Activated CD8-positive, alpha-beta T cell treated with anti-CD3 and anti-CD28 coated beads, Interleukin-2, amount 10 ng/mL, durations not matched to agents 7 days and 5 days (primary cell): Measurements from ENCODE around the gene CFAP119. TPM values are rescaled to one million over a fixed set of nuclear protein-coding genes. Genes with fewer than 3 reads are reported as not detected.

ENCODE experiments used
- ATAC-seq: fragments of 150-1000 bp; cut with Tn5 transposase; one replicate; pipeline ENCODE4 v1.10.0; 2021; ENCODE audit warnings: moderate library complexity
- CTCF ChIA-PET: fragments of 350-600 bp; sonication (Branson Sonifier 250); formaldehyde crosslinking; loops from one replicate; lab custom pipeline; 2021; ENCODE audit warnings: antibody characterized with exemption; lab: Charles Lee
- POLR2A ChIA-PET: fragments of 350-600 bp; sonication (Branson Sonifier 250); formaldehyde crosslinking; loops from one replicate; lab custom pipeline; 2021; ENCODE audit warnings: antibody characterized with exemption; lab: Charles Lee
- DNase-seq: peaks from one replicate; pipeline ENCODE4 v3.0.0-alpha.2; 2020
- H3K27ac Mint-ChIP-seq: one replicate; pipeline ENCODE4 v1.8.0; 2021; ENCODE audit warnings: mild to moderate bottlenecking, mixed read lengths
- H3K27me3 Mint-ChIP-seq: one replicate; pipeline ENCODE4 v1.8.0; 2021; ENCODE audit warnings: low read depth, mixed read lengths
- H3K36me3 Mint-ChIP-seq: one replicate; pipeline ENCODE4 v1.8.0; 2021; ENCODE audit warnings: low read depth, mixed read lengths
- H3K4me1 Mint-ChIP-seq: one replicate; pipeline ENCODE4 v1.8.0; 2021; ENCODE audit warnings: low read depth, mixed read lengths
- H3K4me3 Mint-ChIP-seq: one replicate; pipeline ENCODE4 v1.8.0; 2021; ENCODE audit warnings: mild to moderate bottlenecking, mixed read lengths
- H3K9me3 Mint-ChIP-seq: one replicate; pipeline ENCODE4 v1.8.0; 2022; ENCODE audit warnings: mixed read lengths; ENCODE audit not compliant: insufficient read depth
- total RNA-seq, 2 experiments: library from RNA; stranded (reverse); gene quantifications; one replicate each; pipeline ENCODE4 v1.2.3, GENCODE V29; 2021

The CFAP119 gene
- total RNA-seq, 2 experiments from 2014 or later = 4.4 to 4.8 TPM

DNA sequence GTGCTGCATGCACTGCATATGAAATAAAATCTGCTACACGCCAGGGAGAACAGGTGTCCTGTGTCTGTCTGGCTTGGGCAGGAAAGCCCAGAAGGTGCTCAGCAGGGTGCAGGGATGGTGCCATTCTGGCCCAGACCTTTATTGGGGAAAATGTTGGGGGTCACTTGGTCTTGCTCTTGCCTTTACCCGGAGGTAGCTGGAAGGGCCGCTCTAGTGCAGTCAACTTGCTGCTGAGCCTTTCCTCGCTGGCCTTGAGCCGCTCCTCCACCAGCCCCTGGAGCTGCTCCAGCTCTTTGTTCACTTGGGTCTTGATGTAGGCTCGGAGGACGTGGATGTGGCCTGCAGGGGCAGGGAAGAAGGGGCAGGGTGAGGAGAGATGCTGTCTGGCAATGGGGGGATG, 4.5 kb downstream of the CFAP119 start:
- ChIA-PET CTCF (no interaction called here), POLR2A (interaction anchor here (0.9 kb wide), 1 partner anchor 10 kb away, joined by 5 read pairs; the partner anchor contains the start of gene PHKG2)
- no peaks in the 10 kb centered on the region for H3K27me3 Mint-ChIP-seq
- ATAC-seq = no peak
- no peak overlapping the region for H3K4me3 Mint-ChIP-seq
- no peak for DNase-seq
- no peaks in the 10 kb centered on the region for H3K9me3 Mint-ChIP-seq
- H3K4me1 Mint-ChIP-seq = peaks cover 15% of the 10 kb centered on the region
- no peak overlapping the region for H3K27ac Mint-ChIP-seq
- H3K36me3 Mint-ChIP-seq = peaks cover 18% of the 10 kb centered on the region

DNA sequence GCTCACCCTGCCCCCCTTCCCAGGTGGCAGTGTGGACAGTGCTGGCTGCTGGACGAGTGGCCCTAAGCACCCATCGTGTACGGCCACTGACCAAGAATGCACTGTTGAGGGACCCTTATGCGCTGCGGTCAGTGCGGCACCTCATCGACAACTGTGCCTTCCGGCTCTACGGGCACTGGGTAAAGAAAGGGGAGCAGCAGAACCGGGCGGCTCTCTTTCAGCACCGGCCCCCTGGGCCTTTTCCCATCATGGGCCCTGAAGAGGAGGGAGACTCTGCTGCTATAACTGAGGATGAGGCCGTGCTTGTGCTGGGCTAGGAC, 5.1 kb downstream of the CFAP119 start:
- no peak for ATAC-seq
- Mint-ChIP-seq H3K27ac (no peak overlapping the region), H3K9me3 (no peaks in the 10 kb centered on the region), H3K27me3 (no peaks in the 10 kb centered on the region), H3K36me3 (peaks cover 16% of the 10 kb centered on the region), H3K4me3 (no peak overlapping the region), H3K4me1 (peaks cover 10% of the 10 kb centered on the region)
- POLR2A ChIA-PET = no interaction called here
- no peak for DNase-seq
- CTCF ChIA-PET = no interaction called here

DNA sequence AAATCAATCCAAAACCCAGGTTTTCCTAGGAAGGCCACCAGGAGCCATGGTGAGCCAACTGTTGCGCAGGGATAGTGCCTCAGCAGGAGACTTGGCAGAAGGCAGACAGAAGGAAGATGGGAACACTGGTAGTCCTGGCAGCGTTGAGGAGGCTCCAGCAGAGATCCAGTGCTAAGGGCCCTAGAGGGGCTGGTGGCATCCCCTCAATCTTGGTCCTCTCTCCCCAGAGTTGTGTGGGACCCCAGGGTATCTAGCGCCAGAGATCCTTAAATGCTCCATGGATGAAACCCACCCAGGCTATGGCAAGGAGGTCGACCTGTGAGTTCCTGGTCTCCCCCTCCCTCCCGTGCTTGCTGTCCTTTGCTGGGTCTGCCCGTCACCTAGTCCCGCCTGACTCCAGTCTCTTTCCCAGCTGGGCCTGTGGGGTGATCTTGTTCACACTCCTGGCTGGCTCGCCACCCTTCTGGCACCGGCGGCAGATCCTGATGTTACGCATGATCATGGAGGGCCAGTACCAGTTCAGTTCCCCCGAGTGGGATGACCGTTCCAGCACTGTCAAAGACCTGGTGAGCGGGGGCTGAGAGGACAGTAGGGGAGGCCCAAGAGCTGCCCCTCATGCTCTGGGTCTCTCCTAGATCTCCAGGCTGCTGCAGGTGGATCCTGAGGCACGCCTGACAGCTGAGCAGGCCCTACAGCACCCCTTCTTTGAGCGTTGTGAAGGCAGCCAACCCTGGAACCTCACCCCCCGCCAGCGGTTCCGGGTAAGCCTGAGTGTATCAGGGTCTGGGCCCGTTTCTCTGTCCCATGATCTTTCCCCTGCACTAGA, 5.7 kb downstream of the CFAP119 start:
- peaks cover 20% of the 10 kb centered on the region for H3K36me3 Mint-ChIP-seq
- POLR2A ChIA-PET = no interaction called here
- H3K27me3 Mint-ChIP-seq = no peaks in the 10 kb centered on the region

DNA sequence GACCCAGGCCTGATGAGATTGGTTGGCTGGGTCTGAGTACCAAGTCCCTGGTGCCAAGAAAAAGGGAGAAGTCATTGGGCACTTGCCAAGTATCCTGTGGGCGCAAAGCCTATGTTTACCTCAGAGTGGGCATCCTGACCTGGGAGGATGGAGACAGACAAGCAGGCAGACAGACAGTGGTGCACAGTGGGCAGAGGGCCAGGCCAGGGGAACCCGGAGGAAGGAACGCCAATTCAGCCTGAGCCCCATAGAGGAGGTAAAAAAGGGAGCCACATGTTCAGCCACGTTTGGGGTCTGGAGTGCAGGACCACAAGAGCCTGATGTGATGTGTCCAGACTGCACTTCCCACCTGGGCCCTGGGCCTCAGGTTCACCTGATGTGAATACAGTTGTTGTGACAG, 8.3 kb downstream of the CFAP119 start:
- no peak for DNase-seq
- ChIA-PET CTCF (interaction anchor here (1.3 kb wide), 1 partner anchor 9 kb away, joined by 3 read pairs; the partner anchor contains the start of gene RNF40), POLR2A (interaction anchor here (1.2 kb wide), 1 partner anchor 10 kb away, joined by 5 read pairs; no protein-coding TSS in a partner anchor)
- Mint-ChIP-seq H3K9me3 (no peaks in the 10 kb centered on the region), H3K36me3 (peaks cover 32% of the 10 kb centered on the region), H3K4me3 (no peak overlapping the region), H3K27ac (no peak overlapping the region), H3K4me1 (peaks cover 14% of the 10 kb centered on the region), H3K27me3 (no peaks in the 10 kb centered on the region)
- no peak for ATAC-seq

More for the DNA sequence above, 5.7 kb downstream of the CFAP119 start:
- H3K4me1 Mint-ChIP-seq = peaks cover 9% of the 10 kb centered on the region
- DNase-seq (no peak), ATAC-seq (no peak)
- H3K4me3 Mint-ChIP-seq = no peak overlapping the region
- H3K9me3 Mint-ChIP-seq = no peaks in the 10 kb centered on the region
- CTCF ChIA-PET = interaction anchor here (1.8 kb wide), 1 partner anchor 58 kb away, joined by 4 read pairs; no protein-coding TSS in a partner anchor
- H3K27ac Mint-ChIP-seq = no peak overlapping the region

DNA sequence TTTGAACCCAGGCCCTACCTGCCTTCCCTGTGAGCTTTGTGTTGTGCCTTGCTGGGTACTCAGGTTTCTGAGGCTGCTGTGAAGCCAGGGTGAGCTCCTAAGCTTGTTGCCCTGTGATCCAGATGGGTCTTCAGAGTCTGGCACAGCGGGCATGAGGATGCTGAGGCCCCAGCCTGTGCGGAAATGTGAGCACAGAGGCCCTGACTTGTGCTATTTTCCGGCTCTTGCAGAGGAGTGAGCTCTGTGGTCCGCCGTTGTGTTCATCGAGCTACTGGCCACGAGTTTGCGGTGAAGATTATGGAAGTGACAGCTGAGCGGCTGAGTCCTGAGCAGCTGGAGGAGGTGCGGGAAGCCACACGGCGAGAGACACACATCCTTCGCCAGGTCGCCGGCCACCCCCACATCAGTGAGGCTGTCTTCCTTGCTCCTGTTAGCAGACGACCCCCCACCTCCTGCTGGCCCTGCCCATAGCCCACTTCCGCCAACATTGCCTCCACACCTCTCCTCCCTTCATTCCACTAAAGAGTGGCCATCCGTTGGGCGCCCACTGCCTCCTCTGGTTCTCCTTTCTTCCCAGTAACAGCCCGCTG, 10.9 kb downstream of the CFAP119 start:
- DNase-seq (no peak), ATAC-seq (no peak)
- POLR2A ChIA-PET = interaction anchor here (1.1 kb wide), 1 partner anchor 9 kb away, joined by 3 read pairs; no protein-coding TSS in a partner anchor
- CTCF ChIA-PET = no interaction called here
- Mint-ChIP-seq H3K36me3 (peaks cover 33% of the 10 kb centered on the region), H3K27ac (no peak overlapping the region), H3K4me1 (peaks cover 27% of the 10 kb centered on the region), H3K9me3 (no peaks in the 10 kb centered on the region), H3K4me3 (no peak overlapping the region), H3K27me3 (no peaks in the 10 kb centered on the region)

DNA sequence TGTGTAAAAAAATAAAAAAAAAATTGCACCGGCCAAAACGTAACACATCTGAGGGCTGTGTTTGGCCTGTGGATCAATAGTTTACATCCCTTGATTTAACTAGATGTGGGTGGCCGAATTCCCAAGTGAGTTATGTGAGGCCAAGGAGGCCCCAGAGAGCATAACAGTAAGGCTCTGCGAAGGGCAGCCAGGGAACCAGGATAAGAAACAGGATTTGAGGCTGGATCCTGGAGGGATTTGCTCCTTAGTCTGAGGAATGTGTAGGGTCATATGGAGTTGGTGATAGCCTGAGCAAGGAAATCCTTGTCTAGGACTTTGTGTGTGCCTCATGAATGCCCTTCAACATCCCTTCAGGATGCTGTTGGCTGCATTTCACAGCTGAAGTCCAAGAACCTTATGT, 11.7 kb downstream of the CFAP119 start:
- peak overlapping the region; percentile 83 for H3K27ac Mint-ChIP-seq
- ChIA-PET CTCF (no interaction called here), POLR2A (interaction anchor here (1.1 kb wide), 1 partner anchor 9 kb away, joined by 3 read pairs; no protein-coding TSS in a partner anchor)
- H3K4me3 Mint-ChIP-seq = peak overlapping the region; percentile 92
- DNase-seq (no peak), ATAC-seq (no peak)
- no peaks in the 10 kb centered on the region for H3K9me3 Mint-ChIP-seq
- H3K36me3 Mint-ChIP-seq = peaks cover 34% of the 10 kb centered on the region
- no peaks in the 10 kb centered on the region for H3K27me3 Mint-ChIP-seq
- peaks cover 27% of the 10 kb centered on the region for H3K4me1 Mint-ChIP-seq

DNA sequence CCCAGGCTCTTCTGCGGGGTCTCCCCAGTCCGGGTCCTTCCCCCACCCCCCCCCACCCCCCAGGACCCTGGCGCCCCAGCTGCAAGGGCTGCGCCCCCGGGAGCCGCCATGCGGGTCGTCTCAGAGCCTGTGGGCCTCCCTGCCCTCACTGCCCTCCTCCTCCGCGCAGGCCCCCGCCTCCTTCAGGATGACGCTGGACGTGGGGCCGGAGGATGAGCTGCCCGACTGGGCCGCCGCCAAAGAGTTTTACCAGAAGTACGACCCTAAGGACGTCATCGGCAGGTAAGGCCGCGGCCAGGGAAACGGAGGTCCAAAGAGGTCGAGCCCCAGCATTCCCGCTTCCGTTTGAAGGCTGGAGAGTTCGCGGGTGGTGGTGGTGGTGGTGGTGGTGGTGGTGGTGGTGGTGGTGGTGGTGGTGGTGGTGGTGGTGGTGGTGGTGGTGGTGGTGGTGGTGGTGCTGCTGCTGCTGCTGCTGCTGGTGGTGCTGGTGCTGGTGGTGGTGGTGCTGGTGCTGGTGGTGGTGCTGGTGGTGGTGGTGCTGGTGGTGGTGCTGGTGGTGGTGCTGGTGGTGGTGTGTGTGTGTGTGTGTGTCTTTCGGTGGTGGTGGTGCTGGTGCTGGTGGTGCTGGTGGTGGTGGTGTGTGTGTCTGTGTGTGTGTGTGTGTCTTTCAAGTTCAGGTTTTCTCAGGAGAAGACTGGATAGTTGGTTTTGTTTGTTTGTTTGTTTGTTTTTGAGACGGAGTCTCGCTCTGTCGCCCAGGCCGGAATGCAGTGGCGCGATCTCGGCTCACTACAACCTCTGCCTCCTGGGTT, 13.0 kb downstream of the CFAP119 start:
- peak; percentile 38 for ATAC-seq
- DNase-seq = peak; percentile 47
- Mint-ChIP-seq H3K9me3 (no peaks in the 10 kb centered on the region), H3K4me3 (peak overlapping the region; percentile 92), H3K27ac (peak overlapping the region; percentile 86), H3K36me3 (peaks cover 38% of the 10 kb centered on the region), H3K27me3 (no peaks in the 10 kb centered on the region), H3K4me1 (peaks cover 27% of the 10 kb centered on the region)
- ChIA-PET CTCF (interaction anchor here (0.8 to 2.2 kb wide), 11 partner anchors 11 to 319 kb away, joined by 3 to 15 read pairs (median 4); partner anchors contain the start of genes DCTPP1 and RNF40), POLR2A (interaction anchor here (0.7 to 1.9 kb wide), 17 partner anchors 10 to 128 kb away, joined by 3 to 9 read pairs (median 4); partner anchors contain the start of gene FBRS)

DNA sequence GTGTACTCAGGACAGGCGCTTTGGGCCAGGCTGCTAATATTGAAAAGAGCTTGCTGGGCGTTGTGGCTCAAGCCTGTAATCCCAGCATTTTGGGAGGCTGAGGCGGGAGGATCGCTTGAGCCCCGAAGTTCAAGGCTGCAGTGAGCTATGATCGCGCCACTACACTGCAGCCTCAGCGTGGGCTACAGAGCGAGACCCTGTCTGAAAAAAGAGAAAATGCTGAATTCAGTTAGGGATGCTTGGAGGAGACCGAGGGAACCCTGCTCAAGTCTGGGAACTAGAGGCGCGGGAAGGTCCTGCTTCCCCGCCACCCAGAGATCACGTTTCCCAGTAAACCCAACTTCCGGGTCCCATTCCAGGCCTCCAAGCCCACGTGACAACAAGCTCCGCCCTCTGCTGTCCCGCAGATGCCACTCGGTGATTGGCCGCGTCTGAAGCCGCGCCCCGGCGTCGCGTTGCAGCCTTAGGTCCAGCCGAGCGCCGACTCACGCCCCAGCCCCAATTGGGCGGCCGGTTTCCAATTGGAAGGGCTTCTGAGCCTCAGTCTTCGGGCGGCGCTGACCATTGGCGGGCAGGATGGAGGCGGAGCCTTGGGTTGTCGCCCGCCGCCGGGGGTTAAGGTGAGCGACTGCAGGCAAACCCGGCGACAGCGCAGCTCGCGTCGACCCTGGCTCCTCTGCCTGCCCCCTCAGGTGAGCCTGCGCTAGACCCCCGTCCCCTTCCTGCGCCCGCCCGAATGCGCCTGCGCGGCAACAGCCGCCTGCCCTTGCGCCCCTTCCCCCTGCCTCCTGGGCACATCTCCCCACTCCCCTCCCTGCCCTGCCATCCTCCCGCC, 13.8 kb downstream of the CFAP119 start, which contains the start of gene PHKG2:
TSS of gene PHKG2 (plus strand) at position 627 of the 835 bp plus-strand sequence. CDS start 396 bp downstream, outside the sequence.
- peaks cover 39% of the 10 kb centered on the region for H3K36me3 Mint-ChIP-seq
- CTCF ChIA-PET = interaction anchor here (0.7 to 2.2 kb wide), 16 partner anchors 10 to 318 kb away, joined by 3 to 15 read pairs (median 4); partner anchors contain the start of genes DCTPP1, FBRS and RNF40
- H3K9me3 Mint-ChIP-seq = no peaks in the 10 kb centered on the region
- H3K4me3 Mint-ChIP-seq = peak within 1 kb of the TSS; percentile 92
- ATAC-seq (peak; percentile 99), DNase-seq (peak; percentile 99)
- POLR2A ChIA-PET = interaction anchor here (0.6 to 1.9 kb wide), 21 partner anchors 9 to 154 kb away, joined by 3 to 9 read pairs (median 4); partner anchors contain the start of gene FBRS
- peaks cover 27% of the 10 kb centered on the region for H3K4me1 Mint-ChIP-seq
- peak within 1 kb of the TSS; percentile 86 for H3K27ac Mint-ChIP-seq
- H3K27me3 Mint-ChIP-seq = no peaks in the 10 kb centered on the region

DNA sequence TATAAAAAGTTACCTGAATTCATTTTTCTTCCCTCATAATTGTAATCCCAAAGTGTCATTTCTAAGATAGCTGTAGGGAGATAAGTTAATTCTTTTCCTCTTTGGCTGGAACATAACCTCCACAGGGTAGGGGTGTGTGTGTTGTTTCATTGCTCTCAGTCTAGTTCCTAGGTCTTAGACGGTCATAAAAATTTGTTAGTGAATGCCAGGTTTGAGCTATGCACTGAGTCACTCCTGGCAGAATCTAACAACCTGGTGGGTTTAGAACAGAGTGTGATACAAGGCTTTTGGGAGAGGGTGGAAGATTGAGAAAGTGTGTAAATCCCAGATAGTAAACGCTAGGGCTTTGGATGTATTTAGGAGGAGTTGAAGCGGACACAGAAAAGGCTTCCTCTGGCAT, 14.5 kb downstream of the CFAP119 start:
- H3K36me3 Mint-ChIP-seq = peaks cover 38% of the 10 kb centered on the region
- ATAC-seq (no peak), DNase-seq (no peak)
- ChIA-PET CTCF (interaction anchor here (0.7 to 2.2 kb wide), 14 partner anchors 13 to 195 kb away, joined by 3 to 15 read pairs (median 4); partner anchors contain the start of genes FBRS and RNF40), POLR2A (interaction anchor here (0.6 to 1.9 kb wide), 16 partner anchors 10 to 155 kb away, joined by 3 to 9 read pairs (median 5); partner anchors contain the start of gene FBRS)
- peaks cover 27% of the 10 kb centered on the region for H3K4me1 Mint-ChIP-seq
- peak overlapping the region; percentile 92 for H3K4me3 Mint-ChIP-seq
- no peaks in the 10 kb centered on the region for H3K27me3 Mint-ChIP-seq
- no peaks in the 10 kb centered on the region for H3K9me3 Mint-ChIP-seq
- H3K27ac Mint-ChIP-seq = peak overlapping the region; percentile 78

DNA sequence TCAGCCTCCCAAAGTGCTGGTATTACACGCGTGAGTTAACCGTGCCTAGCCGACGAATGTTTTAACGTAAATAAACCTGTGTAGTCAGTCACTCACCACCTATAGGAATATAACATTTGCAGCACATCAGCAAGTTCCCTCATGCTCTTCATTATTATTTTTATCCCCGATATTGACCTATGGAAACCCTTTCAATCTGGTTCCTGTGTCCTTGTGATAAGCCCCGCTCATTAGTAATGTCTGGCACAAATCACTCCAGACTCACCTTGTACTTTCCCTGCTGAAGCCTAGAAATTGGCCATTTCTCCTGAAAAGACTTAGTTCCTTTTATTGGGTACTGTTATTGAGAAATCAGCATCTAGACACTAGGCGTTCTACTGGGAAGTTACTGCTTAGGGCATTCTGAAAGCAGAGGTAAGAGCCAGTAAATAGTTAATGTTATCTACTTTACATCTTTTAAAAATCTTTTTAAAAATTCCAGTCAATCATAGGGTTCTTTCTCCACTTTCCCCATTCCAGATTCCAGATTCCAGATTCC, 15.2 kb downstream of the CFAP119 start:
- H3K9me3 Mint-ChIP-seq = no peaks in the 10 kb centered on the region
- no peak overlapping the region for H3K4me3 Mint-ChIP-seq
- peak overlapping the region; percentile 58 for H3K27ac Mint-ChIP-seq
- H3K4me1 Mint-ChIP-seq = peaks cover 27% of the 10 kb centered on the region
- no peaks in the 10 kb centered on the region for H3K27me3 Mint-ChIP-seq
- no peak for ATAC-seq
- ChIA-PET POLR2A (no interaction called here), CTCF (interaction anchor here (1.2 to 2.2 kb wide), 4 partner anchors 23 to 155 kb away, joined by 3 to 15 read pairs (median 5); no protein-coding TSS in a partner anchor)
- peaks cover 42% of the 10 kb centered on the region for H3K36me3 Mint-ChIP-seq
- no peak for DNase-seq
